BJ (cell line): ENCODE results near the gene ANKRD40CL. TPM values are rescaled to one million over a fixed set of nuclear protein-coding genes. Genes with fewer than 3 reads are reported as not detected.

Source experiments
- CTCF ChIA-PET: fragments of 350-600 bp; formaldehyde crosslinking; extraction: SDS; loops from one replicate; lab custom pipeline; 2021; ENCODE audit warnings: antibody characterized with exemption, inconsistent platforms; lab: Yijun Ruan, JAX
- POLR2A ChIA-PET: fragments of 300-600 bp; sonication (Branson Sonifier 250); formaldehyde crosslinking; extraction: SDS; loops from one replicate; lab custom pipeline; 2021; ENCODE audit warnings: antibody characterized with exemption; lab: Charles Lee
- DNase-seq: peaks from one replicate; pipeline ENCODE4 v3.0.0-alpha.2; 2011; ENCODE audit warnings: low read depth
- H3K27me3 ChIP-seq: 2 replicates; pipeline ENCODE4 v1.6.0; 2011; ENCODE audit warnings: low read length; ENCODE audit not compliant: control insufficient read depth, insufficient read depth
- H3K36me3 ChIP-seq: 2 replicates; pipeline ENCODE4 v1.5.1; 2011; ENCODE audit warnings: low read length; ENCODE audit not compliant: control insufficient read depth, insufficient read depth
- H3K4me3 ChIP-seq: 2 replicates; pipeline ENCODE4 v1.5.1; 2011; ENCODE audit warnings: low read depth, mild to moderate bottlenecking, control low read depth, low read length
- polyA plus RNA-seq: library from polyadenylated mRNA; depleted of rRNA; stranded (reverse); fragments of >200 nt; gene quantifications from 2 replicates; pipeline ENCODE4 v1.2.3, GENCODE V29; 2011
- TF ChIP-seq, protein P1 (sequence below): IDR thresholded peaks from 2 replicates; pipeline ENCODE4 v1.5.1; 2011; ENCODE audit warnings: low read depth, mild to moderate bottlenecking, control low read depth, inconsistent platforms, low read length, moderate library complexity; ENCODE audit not compliant: insufficient read depth

Gene ANKRD40CL
- polyA plus RNA-seq, 1 experiment: not detected

DNA sequence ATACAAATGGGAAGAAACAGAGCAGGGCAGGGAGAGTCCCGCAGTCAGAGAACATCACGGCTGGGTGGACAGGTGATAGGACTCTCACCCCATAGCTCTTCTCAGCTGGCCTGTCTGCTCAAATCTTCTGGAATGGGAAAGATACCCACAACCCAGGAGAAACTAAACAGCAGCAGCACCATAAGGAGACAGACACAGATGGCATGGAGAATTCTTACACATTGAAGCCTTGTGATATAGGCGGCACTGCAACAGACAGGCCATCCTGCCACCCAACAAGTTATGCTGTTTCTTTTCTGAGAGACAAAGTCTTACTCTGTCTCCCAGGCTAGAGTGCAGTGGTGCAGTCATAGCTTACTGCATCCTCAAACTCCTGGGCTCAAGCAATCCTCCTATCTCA, 8.6 kb upstream of the ANKRD40CL start:
- no peak for DNase-seq
- ChIA-PET CTCF (interaction anchor here (0.5 to 1.4 kb wide), 7 partner anchors 8 to 188 kb away, joined by 3 to 5 read pairs (median 4); no protein-coding TSS in a partner anchor), POLR2A (no interaction called here)
- Histone ChIP-seq H3K4me3 (no peak overlapping the region), H3K27me3 (no peaks in the 10 kb centered on the region; the same call in 1 of the 2 replicates), H3K36me3 (no peaks in the 10 kb centered on the region)
- TF ChIP-seq, protein P1, sequence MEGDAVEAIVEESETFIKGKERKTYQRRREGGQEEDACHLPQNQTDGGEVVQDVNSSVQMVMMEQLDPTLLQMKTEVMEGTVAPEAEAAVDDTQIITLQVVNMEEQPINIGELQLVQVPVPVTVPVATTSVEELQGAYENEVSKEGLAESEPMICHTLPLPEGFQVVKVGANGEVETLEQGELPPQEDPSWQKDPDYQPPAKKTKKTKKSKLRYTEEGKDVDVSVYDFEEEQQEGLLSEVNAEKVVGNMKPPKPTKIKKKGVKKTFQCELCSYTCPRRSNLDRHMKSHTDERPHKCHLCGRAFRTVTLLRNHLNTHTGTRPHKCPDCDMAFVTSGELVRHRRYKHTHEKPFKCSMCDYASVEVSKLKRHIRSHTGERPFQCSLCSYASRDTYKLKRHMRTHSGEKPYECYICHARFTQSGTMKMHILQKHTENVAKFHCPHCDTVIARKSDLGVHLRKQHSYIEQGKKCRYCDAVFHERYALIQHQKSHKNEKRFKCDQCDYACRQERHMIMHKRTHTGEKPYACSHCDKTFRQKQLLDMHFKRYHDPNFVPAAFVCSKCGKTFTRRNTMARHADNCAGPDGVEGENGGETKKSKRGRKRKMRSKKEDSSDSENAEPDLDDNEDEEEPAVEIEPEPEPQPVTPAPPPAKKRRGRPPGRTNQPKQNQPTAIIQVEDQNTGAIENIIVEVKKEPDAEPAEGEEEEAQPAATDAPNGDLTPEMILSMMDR: no peak

DNA sequence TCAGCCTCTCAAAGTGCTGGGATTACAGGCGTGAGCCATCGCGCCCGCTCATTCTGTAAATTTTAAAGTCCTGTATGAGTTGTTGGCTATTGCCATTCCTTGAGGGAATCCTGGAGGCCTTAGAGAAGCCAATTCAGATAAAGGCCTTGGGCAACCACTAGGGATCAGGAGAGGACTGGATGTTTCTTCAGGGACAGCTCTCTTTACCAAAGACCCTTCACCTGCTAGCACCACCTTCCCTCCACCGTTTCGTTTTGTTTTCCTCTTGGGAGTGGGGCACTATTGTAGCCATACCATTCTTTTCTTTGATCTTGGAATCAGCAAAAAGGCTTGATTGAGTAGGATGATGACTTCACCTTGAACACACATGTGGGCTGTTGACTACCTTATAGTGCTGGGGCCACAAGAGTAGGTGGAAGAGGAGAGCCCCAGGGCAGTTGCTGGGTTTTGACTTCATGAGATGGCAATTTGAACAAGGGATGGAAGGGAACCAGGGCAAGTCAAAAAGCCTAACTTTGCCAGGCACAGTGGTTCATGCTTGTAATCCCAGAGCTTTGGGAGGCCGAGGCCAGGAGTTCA, 7.0 kb upstream of the ANKRD40CL start:
- Histone ChIP-seq H3K36me3 (no peaks in the 10 kb centered on the region), H3K4me3 (no peak overlapping the region), H3K27me3 (peaks cover 2% of the 10 kb centered on the region)
- DNase-seq: no peak
- ChIA-PET CTCF (interaction anchor here (1.3 to 3.4 kb wide), 3 partner anchors 9 to 183 kb away, joined by 3 to 28 read pairs (median 3); no protein-coding TSS in a partner anchor), POLR2A (no interaction called here)
- TF ChIP-seq, protein P1: no peak

DNA sequence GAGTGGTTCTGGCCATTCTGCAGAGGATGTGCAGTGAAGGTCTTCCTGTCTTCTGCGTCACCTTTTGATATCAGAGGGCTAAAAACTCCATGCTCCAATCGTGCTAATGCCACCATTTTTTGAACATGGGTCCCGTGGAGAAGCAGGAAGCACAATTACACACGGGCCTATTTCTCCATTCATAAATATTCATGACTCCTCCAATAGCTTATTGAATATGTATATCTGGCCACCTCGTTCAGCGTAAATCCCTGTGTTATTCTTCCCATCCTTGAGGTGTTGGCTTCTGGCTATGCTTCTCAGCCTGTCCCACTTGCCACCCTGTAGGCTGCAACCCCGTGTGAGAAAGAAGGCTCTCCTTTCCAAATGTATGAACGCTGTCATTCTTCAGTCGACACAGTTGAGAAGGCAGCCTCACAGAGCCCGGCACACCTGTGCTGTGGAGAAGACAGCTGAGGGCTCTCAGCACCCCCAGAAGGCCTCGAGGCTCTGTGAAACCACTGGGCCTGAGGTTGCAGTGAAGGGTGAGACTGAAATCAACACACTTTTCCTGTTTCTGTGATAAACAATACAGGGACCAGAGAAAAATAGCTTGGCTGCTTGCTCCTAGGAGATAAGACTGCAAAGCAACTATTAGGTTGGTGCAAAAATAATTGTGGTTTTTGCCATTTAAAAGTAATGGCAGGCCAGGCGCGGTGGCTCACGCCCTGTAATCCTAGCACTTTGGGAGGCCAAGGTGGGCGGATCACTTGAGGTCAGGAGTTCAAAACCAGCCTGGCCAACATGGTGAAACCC, 4.9 kb upstream of the ANKRD40CL start:
- Histone ChIP-seq H3K36me3 (no peaks in the 10 kb centered on the region), H3K27me3 (peaks cover 2% of the 10 kb centered on the region), H3K4me3 (no peak overlapping the region)
- no peak for DNase-seq
- ChIA-PET POLR2A (no interaction called here), CTCF (interaction anchor here (3.4 kb wide), 1 partner anchor 11 kb away, joined by 28 read pairs; no protein-coding TSS in a partner anchor)
- TF ChIP-seq, protein P1: no peak

DNA sequence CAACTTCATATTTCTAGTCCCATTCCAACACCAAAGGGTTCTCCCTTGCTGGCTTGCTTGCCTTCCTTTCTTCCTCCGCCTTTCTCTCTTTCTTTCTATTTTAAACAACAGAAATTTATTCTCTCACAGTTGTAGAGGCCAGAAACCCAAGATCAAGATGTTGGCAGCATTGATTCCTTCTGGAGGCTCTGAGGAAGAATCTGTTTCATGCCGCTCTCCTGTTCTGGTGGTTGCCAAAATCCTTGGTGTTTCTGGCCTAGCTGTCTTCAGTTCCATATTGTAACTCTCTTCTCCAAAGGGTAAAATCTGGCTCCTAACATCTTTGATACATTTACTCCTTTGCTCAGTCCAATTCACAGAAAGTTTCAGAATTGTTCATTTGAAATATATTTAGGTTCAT, 3.0 kb upstream of the ANKRD40CL start:
- CTCF ChIA-PET: interaction anchor here (1.4 to 7.2 kb wide), 2 partner anchors 8 to 13 kb away, joined by 3 to 40 read pairs; no protein-coding TSS in a partner anchor
- DNase-seq: no peak
- TF ChIP-seq, protein P1: no peak
- no peak overlapping the region for H3K4me3 ChIP-seq
- peaks cover 3% of the 10 kb centered on the region for H3K27me3 ChIP-seq
- POLR2A ChIA-PET: no interaction called here
- H3K36me3 ChIP-seq: no peaks in the 10 kb centered on the region

DNA sequence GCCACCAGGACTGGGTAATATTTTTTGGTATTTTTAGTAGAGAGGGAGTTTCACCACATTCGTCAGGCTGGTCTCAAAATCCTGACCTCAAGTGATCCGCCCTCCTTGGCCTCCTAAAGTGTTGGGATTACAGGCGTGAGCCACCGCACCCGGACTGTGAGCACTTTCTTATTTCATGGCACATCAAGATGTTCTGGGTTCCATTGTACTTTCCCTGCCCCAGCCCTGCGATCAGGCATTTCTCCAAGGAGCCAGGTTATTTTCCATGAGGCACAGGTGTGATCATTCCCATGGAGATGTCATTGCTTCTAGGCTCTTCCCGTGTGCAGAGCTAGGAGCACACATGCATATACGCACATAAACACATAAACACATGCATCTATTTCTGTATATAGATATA, 2.6 kb upstream of the ANKRD40CL start:
- CTCF ChIA-PET: interaction anchor here (0.7 to 7.2 kb wide), 4 partner anchors 9 to 25 kb away, joined by 3 to 40 read pairs (median 3); no protein-coding TSS in a partner anchor
- TF ChIP-seq, protein P1: no peak
- Histone ChIP-seq H3K4me3 (no peak overlapping the region), H3K36me3 (no peaks in the 10 kb centered on the region), H3K27me3 (peaks cover 3% of the 10 kb centered on the region)
- POLR2A ChIA-PET: no interaction called here
- DNase-seq: no peak
